GM06990 (cell line): ENCODE data around the gene DCUN1D1.

Experiments used
- DNase-seq: peaks from one replicate; pipeline ENCODE4 v3.0.0-alpha.2; 2011; ENCODE audit not compliant: insufficient read length; ENCODE audit errors: extremely low read depth
- H3K27me3 ChIP-seq: replicated peaks from 2 replicates; pipeline ENCODE4 v1.6.0; 2011; ENCODE audit warnings: low read length; ENCODE audit not compliant: control insufficient read depth, insufficient read depth
- H3K36me3 ChIP-seq: 2 replicates; pipeline ENCODE4 v1.5.1; 2011; ENCODE audit warnings: low read length; ENCODE audit not compliant: control insufficient read depth, insufficient read depth
- H3K4me3 ChIP-seq: replicated peaks from 2 replicates; pipeline ENCODE4 v1.5.1; 2011; ENCODE audit warnings: low read depth, mild to moderate bottlenecking, control low read depth, low read length
- TF ChIP-seq, protein P1 (sequence below): IDR thresholded peaks from 2 replicates; pipeline ENCODE4 v1.5.1; 2011; ENCODE audit warnings: low read length, control low read depth, mild to moderate bottlenecking, inconsistent platforms; ENCODE audit not compliant: insufficient read depth, poor library complexity, severe bottlenecking

The DCUN1D1 gene

GRCh38 chr3:182917134-182917533 lies 63.2 kb downstream of the DCUN1D1 start:
- no peak for DNase-seq
- TF ChIP-seq, protein P1, sequence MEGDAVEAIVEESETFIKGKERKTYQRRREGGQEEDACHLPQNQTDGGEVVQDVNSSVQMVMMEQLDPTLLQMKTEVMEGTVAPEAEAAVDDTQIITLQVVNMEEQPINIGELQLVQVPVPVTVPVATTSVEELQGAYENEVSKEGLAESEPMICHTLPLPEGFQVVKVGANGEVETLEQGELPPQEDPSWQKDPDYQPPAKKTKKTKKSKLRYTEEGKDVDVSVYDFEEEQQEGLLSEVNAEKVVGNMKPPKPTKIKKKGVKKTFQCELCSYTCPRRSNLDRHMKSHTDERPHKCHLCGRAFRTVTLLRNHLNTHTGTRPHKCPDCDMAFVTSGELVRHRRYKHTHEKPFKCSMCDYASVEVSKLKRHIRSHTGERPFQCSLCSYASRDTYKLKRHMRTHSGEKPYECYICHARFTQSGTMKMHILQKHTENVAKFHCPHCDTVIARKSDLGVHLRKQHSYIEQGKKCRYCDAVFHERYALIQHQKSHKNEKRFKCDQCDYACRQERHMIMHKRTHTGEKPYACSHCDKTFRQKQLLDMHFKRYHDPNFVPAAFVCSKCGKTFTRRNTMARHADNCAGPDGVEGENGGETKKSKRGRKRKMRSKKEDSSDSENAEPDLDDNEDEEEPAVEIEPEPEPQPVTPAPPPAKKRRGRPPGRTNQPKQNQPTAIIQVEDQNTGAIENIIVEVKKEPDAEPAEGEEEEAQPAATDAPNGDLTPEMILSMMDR: no peak
- H3K27me3 ChIP-seq: no peaks in the 10 kb centered on the region
- no peak overlapping the region for H3K4me3 ChIP-seq
- H3K36me3 ChIP-seq: no peaks in the 10 kb centered on the region; the same call in none of the 2 replicates

GRCh38 chr3:182914341-182914740 lies 66.0 kb downstream of the DCUN1D1 start:
- DNase-seq: peak; percentile 50
- Histone ChIP-seq H3K27me3 (no peaks in the 10 kb centered on the region), H3K36me3 (no peaks in the 10 kb centered on the region; the same call in none of the 2 replicates), H3K4me3 (no peak overlapping the region)
- TF ChIP-seq, protein P1: no peak

DNA sequence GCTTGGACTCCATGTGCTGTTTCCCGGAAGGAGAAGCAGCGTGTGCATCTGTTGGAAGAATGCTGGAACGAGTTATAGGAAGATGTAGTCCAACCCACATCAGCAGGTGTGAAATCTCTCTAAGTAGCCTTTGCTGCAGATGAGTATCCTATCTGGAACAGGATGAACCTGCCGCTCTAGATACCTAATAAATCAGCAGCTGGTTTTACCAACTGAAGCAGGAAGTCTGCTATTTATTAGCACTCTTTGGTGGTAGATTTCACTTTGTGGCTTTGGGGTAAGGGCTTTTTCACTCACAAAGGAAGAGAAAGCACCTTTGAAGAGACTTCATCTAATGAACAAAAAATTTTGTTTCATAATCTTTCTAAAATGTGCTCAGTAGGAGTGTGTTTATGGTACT lies 66.4 kb downstream of the DCUN1D1 start:
- Histone ChIP-seq H3K27me3 (no peaks in the 10 kb centered on the region), H3K4me3 (no peak overlapping the region), H3K36me3 (no peaks in the 10 kb centered on the region; the same call in none of the 2 replicates)
- TF ChIP-seq, protein P1: no peak
- DNase-seq: peak; percentile 66

DNA sequence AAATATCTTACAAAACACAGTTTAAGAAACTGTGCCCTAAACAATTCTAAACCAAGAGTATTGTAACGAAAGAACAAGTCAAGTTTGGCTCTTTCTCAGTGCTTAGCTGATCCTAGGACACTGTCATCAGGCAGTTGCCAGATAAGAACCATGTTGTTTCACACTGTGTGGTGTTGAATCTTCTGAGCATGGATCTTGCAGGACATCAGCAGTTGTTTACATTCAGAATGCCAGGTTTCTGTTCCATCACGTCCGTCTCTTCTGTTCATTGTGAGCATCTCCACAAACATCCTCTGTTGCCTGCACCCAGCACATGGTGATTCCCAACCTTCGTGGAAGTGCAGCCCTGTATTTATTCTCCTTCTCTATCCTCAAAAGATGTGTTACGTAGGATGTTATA lies 67.9 kb downstream of the DCUN1D1 start:
- peaks cover 2% of the 10 kb centered on the region for H3K36me3 ChIP-seq
- H3K4me3 ChIP-seq: no peak overlapping the region
- H3K27me3 ChIP-seq: no peaks in the 10 kb centered on the region
- no peak for DNase-seq
- TF ChIP-seq, protein P1: no peak

GRCh38 chr3:182911782-182912111 lies 68.6 kb downstream of the DCUN1D1 start:
- DNase-seq: no peak
- H3K27me3 ChIP-seq: no peaks in the 10 kb centered on the region
- TF ChIP-seq, protein P1: no peak
- peaks cover 2% of the 10 kb centered on the region for H3K36me3 ChIP-seq
- no peak overlapping the region for H3K4me3 ChIP-seq
